ENCODE results near the gene FAM163A.

DNA sequence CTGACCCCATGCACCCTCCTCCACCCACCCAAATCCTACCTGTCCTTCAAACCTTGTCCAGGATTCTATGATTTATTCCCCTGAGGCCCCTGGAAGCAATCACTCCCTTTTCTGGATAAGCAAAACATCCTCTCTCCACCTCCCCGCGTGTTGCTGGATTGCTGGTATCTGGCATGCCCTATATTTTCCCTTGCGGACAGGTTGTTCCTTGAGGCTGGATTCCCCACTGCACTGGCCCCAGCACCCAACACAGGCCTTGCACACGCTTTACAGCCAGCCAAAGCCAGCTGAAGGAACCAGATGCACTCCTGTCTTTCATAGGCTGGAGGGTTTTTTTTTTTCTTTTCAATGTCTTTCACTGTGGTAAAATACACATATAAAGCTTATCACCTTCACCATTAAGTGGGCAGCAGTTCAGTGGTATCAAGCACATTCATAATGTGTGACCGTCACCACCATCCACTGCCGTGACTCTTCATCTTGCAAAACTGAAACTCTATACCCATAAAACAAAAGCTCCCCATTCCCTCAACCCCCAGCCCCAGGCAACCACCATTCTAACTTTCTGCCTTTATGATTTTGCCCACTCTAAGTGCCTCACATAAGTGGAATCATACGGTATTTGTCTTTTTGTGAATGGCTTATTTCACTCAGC is 83.7 kb downstream of the FAM163A start:
- TF ChIP-seq POLR2A (IDR thresholded peaks at IDR 0.05), result no peak
- TF ChIP-seq, protein P1, sequence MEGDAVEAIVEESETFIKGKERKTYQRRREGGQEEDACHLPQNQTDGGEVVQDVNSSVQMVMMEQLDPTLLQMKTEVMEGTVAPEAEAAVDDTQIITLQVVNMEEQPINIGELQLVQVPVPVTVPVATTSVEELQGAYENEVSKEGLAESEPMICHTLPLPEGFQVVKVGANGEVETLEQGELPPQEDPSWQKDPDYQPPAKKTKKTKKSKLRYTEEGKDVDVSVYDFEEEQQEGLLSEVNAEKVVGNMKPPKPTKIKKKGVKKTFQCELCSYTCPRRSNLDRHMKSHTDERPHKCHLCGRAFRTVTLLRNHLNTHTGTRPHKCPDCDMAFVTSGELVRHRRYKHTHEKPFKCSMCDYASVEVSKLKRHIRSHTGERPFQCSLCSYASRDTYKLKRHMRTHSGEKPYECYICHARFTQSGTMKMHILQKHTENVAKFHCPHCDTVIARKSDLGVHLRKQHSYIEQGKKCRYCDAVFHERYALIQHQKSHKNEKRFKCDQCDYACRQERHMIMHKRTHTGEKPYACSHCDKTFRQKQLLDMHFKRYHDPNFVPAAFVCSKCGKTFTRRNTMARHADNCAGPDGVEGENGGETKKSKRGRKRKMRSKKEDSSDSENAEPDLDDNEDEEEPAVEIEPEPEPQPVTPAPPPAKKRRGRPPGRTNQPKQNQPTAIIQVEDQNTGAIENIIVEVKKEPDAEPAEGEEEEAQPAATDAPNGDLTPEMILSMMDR (IDR thresholded peaks at IDR 0.05), result no peak

All from tibial nerve (tissue), 3 donors.